Left lung (tissue), 10 donors: ENCODE results near the gene CEL. TPM values are rescaled to one million over a fixed set of nuclear protein-coding genes. Genes with fewer than 3 reads are reported as not detected.
A peak's percentile ranks its signal among the peaks of the same experiment; 100 is the strongest.

ENCODE experiments used
- ATAC-seq: fragments of 200-7000 bp; cut with Tn5 transposase; one replicate; pipeline ENCODE4 v1.9.1; 2020; ENCODE audit warnings: moderate library complexity
- DNase-seq, 4 donors: peaks; one replicate each; pipeline ENCODE4 v3.0.0-alpha.2; 2013 to 2020
- H3K27ac ChIP-seq, 2 donors: fragments of 200-600 bp; sonication (generic) in 1 of 2; one replicate each; pipeline versions ENCODE4 v1.5.0 to v1.8.0; 2020 to 2021
- H3K27me3 ChIP-seq, 2 donors: fragments of 200-600 bp; sonication (generic) in 1 of 2; one replicate each; pipeline versions ENCODE4 v1.5.0 to v1.8.0; 2020 to 2021
- H3K36me3 ChIP-seq, 2 donors: fragments of 200-600 bp; sonication (generic) in 1 of 2; one replicate each; pipeline versions ENCODE4 v1.5.0 to v1.8.0; 2020 to 2021
- H3K4me1 ChIP-seq, 2 donors: fragments of 200-600 bp; one replicate each; pipeline ENCODE4 v1.8.0; 2021
- H3K4me3 ChIP-seq, 2 donors: fragments of 200-600 bp; sonication (generic) in 1 of 2; one replicate each; pipeline versions ENCODE4 v1.5.0 to v1.8.0; 2020 to 2021; ENCODE audit warnings: mild to moderate bottlenecking in 1 of 2
- H3K9me3 ChIP-seq, 2 donors: fragments of 200-600 bp; sonication (generic) in 1 of 2; one replicate each; pipeline versions ENCODE4 v1.5.0 to v1.8.0; 2020 to 2021
- intact Hi-C, 2 donors: fragments of 100-400 bp; cut with DNase I; formaldehyde crosslinking; loops; one replicate each; pipeline versions ENCODE4 v1.11.2 to v1.14.2; 2022
- polyA plus RNA-seq, 6 donors: library from polyadenylated mRNA; unstranded; fragments of 120-200 nt; gene quantifications; one replicate each; pipeline ENCODE4 v1.2.1, GENCODE V29; 2013; ENCODE audit not compliant: insufficient read length in 6 of 6
- total RNA-seq, 2 donors: library from RNA; stranded (reverse); fragmentation: NEBNext Ultra II Directional; extraction: Animal tissue kit (Norgen Biotek cat#: 25700); gene quantifications; one replicate each; pipeline ENCODE4 v1.2.1, GENCODE V29; 2021
- TF ChIP-seq, protein P1 (sequence below), 2 donors: fragments of 200-600 bp; sonication (generic) in 1 of 2; IDR thresholded peaks; one replicate each; pipeline versions ENCODE4 v1.5.0 to v1.8.0; 2021; ENCODE audit warnings: antibody characterized with exemption in 2 of 2
- donor health status: DM: no; HTN: yes; CAD: no.
- donor health status: DM: no; HTN: no; CAD: no.

The CEL gene
- total and polyA plus RNA-seq, 8 donors: 0.47 to 2.6 (median 2.0) TPM

DNA sequence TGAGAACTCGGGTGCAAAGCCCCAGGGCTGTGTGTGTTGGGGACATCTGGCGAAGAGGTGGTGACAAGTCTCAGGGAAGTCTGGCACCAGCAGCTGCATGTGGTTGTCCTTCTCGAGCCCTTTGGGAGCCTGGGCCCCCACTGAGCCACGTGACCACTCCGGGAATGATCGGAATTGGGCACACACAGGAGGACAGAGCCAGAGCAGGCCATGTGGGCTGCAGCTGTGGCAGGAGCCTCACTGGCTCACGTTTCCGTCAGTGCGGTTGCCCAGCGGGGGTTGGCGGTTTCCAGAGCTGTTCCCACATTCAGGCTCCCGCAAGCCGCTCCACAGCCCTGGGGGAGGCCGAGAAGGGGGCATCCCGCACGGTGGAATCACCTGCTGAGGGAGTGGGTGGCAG lies 6.8 kb upstream of the CEL start:
- no peaks in the 10 kb centered on the region for H3K9me3 ChIP-seq
- ATAC-seq (no peak), DNase-seq (peak in 1 of 4 donors; percentile 56)
- no peak overlapping the region for H3K27ac ChIP-seq
- H3K27me3 ChIP-seq: no peaks in the 10 kb centered on the region
- TF ChIP-seq, protein P1, sequence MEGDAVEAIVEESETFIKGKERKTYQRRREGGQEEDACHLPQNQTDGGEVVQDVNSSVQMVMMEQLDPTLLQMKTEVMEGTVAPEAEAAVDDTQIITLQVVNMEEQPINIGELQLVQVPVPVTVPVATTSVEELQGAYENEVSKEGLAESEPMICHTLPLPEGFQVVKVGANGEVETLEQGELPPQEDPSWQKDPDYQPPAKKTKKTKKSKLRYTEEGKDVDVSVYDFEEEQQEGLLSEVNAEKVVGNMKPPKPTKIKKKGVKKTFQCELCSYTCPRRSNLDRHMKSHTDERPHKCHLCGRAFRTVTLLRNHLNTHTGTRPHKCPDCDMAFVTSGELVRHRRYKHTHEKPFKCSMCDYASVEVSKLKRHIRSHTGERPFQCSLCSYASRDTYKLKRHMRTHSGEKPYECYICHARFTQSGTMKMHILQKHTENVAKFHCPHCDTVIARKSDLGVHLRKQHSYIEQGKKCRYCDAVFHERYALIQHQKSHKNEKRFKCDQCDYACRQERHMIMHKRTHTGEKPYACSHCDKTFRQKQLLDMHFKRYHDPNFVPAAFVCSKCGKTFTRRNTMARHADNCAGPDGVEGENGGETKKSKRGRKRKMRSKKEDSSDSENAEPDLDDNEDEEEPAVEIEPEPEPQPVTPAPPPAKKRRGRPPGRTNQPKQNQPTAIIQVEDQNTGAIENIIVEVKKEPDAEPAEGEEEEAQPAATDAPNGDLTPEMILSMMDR (IDR thresholded peaks at IDR 0.05): no peak
- peaks cover 0 to 9% of the 10 kb centered on the region in 2 donors for H3K4me1 ChIP-seq
- no peak overlapping the region for H3K4me3 ChIP-seq
- H3K36me3 ChIP-seq: peaks cover 0 to 88% of the 10 kb centered on the region in 2 donors
- intact Hi-C loops: no loop called here

DNA sequence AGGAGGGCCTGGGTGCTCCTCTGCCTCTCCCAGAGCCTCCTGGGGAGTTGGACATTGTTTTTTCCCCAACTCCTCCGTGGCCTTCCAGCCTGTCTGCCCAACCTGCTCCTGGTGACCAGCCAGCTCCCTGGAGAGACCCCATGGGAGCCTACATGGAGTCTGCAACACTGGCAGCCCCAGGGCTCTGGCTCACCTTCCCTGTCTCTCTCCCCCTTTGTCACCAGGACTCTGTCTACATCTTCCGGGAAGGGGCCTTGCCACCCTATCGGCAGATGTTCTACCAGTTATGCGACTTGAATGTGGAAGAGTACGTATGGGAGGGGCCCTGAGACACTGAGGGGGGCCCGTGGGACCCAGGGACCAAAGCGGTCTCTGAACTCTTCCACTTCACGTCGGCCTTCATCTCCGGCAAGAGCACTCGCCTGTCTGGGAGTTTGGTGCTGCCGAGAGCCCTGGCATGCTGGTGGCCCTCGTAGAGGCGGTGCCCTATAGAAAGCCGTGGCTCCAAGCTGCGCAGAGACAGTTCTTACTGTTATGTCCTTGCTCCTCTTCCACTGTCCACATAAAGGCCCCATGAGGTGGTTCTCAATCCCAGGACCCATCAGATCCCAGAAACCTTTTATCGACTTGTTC lies 5.9 kb upstream of the CEL start:
- TF ChIP-seq, protein P1 (IDR thresholded peaks at IDR 0.05): no peak
- peaks cover 0 to 14% of the 10 kb centered on the region in 2 donors for H3K4me1 ChIP-seq
- H3K27me3 ChIP-seq: no peaks in the 10 kb centered on the region
- H3K4me3 ChIP-seq: no peak overlapping the region
- intact Hi-C loops: no loop called here
- H3K9me3 ChIP-seq: no peaks in the 10 kb centered on the region
- H3K36me3 ChIP-seq: peaks cover 0 to 79% of the 10 kb centered on the region in 2 donors
- ATAC-seq: no peak
- DNase-seq: peak in 1 of 4 donors; percentile 53
- no peak overlapping the region for H3K27ac ChIP-seq

DNA sequence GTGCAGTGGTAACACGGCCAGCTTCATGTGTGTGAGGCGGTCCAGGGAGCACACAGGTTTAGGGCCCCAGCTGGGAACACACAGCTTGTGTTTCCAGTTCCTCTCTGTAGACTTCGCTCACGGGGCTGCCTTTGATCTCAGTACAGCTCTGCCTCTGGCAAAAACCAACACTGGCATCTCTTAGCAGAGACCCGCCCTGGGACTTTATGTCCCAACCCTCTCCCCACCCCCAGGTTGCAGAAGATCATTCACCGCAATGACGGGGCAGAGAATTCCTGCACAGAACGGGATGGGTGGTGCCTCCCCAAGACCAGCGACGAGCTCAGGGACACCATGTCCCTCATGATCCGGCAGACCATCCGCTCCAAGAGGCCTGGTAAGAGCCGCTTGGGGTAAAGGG lies 5.2 kb upstream of the CEL start:
- DNase-seq (peak in 1 of 4 donors; percentile 26), ATAC-seq (no peak)
- TF ChIP-seq, protein P1 (IDR thresholded peaks at IDR 0.05): no peak
- H3K27ac ChIP-seq: no peak overlapping the region
- peaks cover 0 to 72% of the 10 kb centered on the region in 2 donors for H3K36me3 ChIP-seq
- H3K4me3 ChIP-seq: no peak overlapping the region
- intact Hi-C loops: no loop called here
- H3K27me3 ChIP-seq: no peaks in the 10 kb centered on the region
- peaks cover 0 to 14% of the 10 kb centered on the region in 2 donors for H3K4me1 ChIP-seq
- no peaks in the 10 kb centered on the region for H3K9me3 ChIP-seq

DNA sequence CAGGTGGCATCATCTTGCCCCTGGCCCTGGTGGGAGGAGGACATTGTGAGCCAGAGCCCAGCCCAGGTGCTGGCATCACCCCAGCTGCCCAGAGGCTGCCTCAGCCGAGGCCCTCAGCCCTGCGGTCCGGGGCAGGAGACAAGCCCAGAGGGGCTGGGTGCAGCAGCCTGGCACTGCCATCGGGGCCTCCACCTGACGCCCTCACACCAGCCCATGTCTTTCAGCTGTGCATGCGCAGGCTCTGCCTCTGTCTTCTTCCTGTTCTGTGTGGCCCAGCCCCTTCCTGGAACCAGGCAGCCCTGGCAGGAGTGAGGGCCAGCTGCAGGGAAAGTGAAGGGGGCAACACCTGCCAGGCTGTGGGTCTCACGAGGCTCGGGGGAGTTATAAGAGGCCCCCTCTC lies 4.8 kb upstream of the CEL start:
- Histone ChIP-seq H3K36me3 (peaks cover 0 to 68% of the 10 kb centered on the region in 2 donors), H3K9me3 (no peaks in the 10 kb centered on the region), H3K27ac (no peak overlapping the region), H3K27me3 (no peaks in the 10 kb centered on the region), H3K4me3 (no peak overlapping the region), H3K4me1 (peaks cover 0 to 14% of the 10 kb centered on the region in 2 donors)
- intact Hi-C loops: no loop called here
- TF ChIP-seq, protein P1 (IDR thresholded peaks at IDR 0.05): no peak
- DNase-seq (peak in 1 of 4 donors; percentile 65), ATAC-seq (no peak)

DNA sequence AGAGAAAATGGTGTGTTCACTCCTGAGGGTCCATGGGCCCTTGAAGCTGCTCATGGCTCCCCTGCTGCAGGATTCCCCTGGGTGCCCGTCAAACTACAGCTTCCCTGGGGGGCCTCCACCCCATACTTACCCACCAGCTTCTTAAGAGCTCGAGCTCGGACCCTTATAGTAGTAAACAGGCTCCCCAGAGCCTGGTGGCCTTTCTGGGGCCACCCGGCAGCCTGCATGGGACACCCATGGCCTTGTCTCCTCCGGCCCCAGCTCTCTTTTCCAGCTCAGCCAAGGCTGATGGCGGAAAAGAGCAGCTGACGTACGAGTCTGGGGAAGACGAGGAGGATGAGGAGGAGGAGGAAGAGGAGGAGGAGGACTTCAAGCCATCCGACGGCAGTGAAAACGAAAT lies 4.2 kb upstream of the CEL start:
- H3K4me1 ChIP-seq: peaks cover 0 to 14% of the 10 kb centered on the region in 2 donors
- H3K36me3 ChIP-seq: peaks cover 0 to 62% of the 10 kb centered on the region in 2 donors
- H3K27ac ChIP-seq: no peak overlapping the region
- ATAC-seq (no peak), DNase-seq (no peak)
- intact Hi-C loops: no loop called here
- TF ChIP-seq, protein P1 (IDR thresholded peaks at IDR 0.05): no peak
- no peaks in the 10 kb centered on the region for H3K27me3 ChIP-seq
- no peak overlapping the region for H3K4me3 ChIP-seq
- H3K9me3 ChIP-seq: no peaks in the 10 kb centered on the region
